RWPE1 (cell line): ENCODE data around the gene AIG1.

ENCODE experiments used
- CTCF ChIA-PET: fragments of 350-600 bp; sonication (Branson Sonifier 250); formaldehyde crosslinking; extraction: SDS; loops from one replicate; lab custom pipeline; 2021; lab: Yijun Ruan, JAX
- POLR2A ChIA-PET: fragments of 400-600 bp; formaldehyde crosslinking; extraction: SDS; loops from one replicate; lab custom pipeline; 2020; ENCODE audit warnings: antibody characterized with exemption; ENCODE audit not compliant: low non-redundant PET; lab: Yijun Ruan, JAX
- DNase-seq: peaks from one replicate; pipeline ENCODE4 v3.0.0; 2012; ENCODE audit warnings: low spot score
- H3K27ac ChIP-seq: fragments of 450-650 bp; 2 replicates; pipeline ENCODE4 v1.5.1; 2017
- CTCF ChIP-seq: fragments of 450-650 bp; conservative IDR thresholded peaks from 2 replicates; pipeline ENCODE4 v1.5.1; 2017; ENCODE audit warnings: low read depth, mild to moderate bottlenecking

AIG1 gene

DNA sequence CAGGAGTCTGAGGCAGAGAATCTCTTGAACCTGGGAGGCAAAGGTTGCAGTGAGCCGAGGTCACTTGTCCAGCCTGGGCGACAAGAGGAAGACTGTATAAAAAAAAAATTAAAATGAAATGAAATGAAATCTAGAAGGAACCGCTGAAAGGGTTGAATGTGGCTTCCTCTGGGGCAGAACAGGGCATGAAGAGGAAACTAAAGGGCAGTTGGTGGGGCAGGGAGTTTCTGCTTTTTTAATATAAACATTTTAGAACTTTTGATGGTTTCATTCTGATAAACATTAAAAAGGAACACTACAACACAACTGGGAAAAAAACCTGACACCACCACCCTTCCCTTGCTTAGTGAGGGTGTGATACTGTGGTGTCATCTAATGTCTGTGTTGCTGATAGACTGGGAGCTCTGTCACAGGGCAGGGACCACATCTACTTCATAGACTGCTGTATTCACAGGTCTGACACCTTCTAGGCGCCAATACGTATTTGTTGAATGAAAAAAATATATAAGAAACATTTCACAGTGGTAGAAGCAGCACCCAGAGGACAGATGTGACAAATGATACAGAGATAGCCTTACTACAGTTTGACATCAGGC, 260.9 kb downstream of the AIG1 start:
- H3K27ac ChIP-seq, result no peak overlapping the region
- ChIA-PET CTCF (interaction anchor here (0.5 to 0.7 kb wide), 2 partner anchors 89 to 847 kb away, joined by 3 to 5 read pairs; no protein-coding TSS in a partner anchor), POLR2A (no interaction called here)
- no peak for TF ChIP-seq CTCF
- no peak for DNase-seq

GRCh38 chr6:143322386-143322785, 261.7 kb downstream of the AIG1 start:
- TF ChIP-seq CTCF, result no peak
- no peak overlapping the region for H3K27ac ChIP-seq
- POLR2A ChIA-PET, result no interaction called here
- no peak for DNase-seq
- CTCF ChIA-PET, result interaction anchor here (0.5 kb wide), 2 partner anchors 89 to 847 kb away, joined by 3 to 4 read pairs; no protein-coding TSS in a partner anchor

- no peak for TF ChIP-seq CTCF
- 0 out of 2 replicates have a peak overlapping the region, but pooled peaks have one; percentile 40 for H3K27ac ChIP-seq
- POLR2A ChIA-PET, result no interaction called here
- CTCF ChIA-PET, result interaction anchor here (0.6 kb wide), 1 partner anchor 1180 kb away, joined by 4 read pairs; no protein-coding TSS in a partner anchor
- DNase-seq, result no peak
Observed at GRCh38 chr6:143323729-143324470, 263.2 kb downstream of the AIG1 start.

DNA sequence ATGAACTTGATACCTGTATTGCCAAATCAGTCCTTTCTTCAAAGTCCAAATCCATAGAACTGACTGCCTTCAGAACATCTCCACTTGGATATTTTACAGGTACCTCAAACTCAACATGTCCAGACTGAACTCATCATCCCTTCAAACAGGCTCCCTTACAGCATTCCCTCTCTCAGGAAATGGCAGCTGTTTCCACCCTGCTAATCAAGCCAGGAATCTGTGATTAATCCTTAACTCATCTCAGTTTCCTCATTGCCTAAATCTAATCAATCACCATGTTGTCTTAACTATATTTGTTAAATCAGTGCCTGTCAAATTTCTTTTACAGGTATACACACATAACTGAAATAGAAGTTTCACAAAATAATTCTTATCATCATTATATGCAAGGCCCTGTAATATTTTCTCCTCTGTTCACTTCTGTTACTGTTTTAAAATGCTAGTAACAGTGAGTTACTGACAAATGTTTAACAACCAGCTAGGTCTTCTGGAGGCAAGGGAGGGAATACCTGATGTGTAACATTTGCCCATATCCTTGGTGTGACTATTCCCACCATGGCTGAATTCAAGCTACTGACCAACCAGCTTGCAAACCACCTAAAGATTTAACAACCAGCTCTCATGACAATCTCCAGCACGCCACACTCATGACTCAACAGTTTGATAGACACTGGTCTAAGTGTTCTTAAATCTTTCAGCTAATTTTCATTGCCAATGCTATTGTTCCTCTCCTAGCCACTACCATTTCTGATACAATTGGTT, 264.9 kb downstream of the AIG1 start:
- H3K27ac ChIP-seq, result no peak overlapping the region
- CTCF ChIA-PET, result no interaction called here
- peak; percentile 79 for DNase-seq
- no peak for TF ChIP-seq CTCF
- POLR2A ChIA-PET, result interaction anchor here (0.5 kb wide), 1 partner anchor 856 kb away, joined by 4 read pairs; no protein-coding TSS in a partner anchor

DNA sequence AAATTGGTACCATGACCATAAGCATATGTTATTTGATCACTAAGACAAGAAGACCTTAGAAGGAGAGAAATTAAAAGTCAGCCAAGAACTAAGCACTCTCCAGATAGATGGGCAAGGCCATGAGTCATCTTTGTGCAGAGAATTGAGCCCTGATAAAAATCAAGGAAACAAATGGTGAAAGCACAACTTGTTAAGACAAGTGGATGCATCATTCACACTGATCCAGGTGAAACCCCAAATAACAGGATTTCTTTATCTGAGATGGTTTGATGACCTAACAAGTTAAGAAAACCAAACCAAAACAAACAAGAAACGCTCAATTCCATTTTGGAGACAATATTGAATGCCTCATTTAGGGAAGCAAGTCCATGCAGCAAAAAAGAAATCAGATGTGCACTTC, 268.2 kb downstream of the AIG1 start:
- H3K27ac ChIP-seq, result no peak overlapping the region
- peak; percentile 76 for DNase-seq
- CTCF ChIA-PET, result interaction anchor here (0.8 kb wide), 1 partner anchor 99 kb away, joined by 3 read pairs; no protein-coding TSS in a partner anchor
- no peak for TF ChIP-seq CTCF
- POLR2A ChIA-PET, result no interaction called here

DNA sequence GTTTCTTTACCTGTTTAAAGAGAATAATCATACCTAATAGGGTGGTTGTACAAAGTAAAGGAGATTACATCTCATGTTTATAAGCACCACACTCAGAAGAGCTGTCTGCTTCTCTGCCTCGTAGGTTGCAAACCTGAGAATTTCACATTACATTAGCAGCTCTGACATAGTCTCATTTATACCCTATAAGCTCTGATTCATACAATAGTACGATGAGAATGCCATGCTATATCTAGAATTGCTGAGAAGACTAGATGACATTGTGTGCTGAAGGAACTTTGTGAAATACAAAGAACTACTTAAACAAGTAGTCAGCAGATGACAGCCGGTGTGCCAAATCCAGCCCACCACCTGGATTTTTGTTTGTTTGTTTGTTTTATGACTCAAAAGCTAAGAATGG, 268.6 kb downstream of the AIG1 start:
- no peak for TF ChIP-seq CTCF
- POLR2A ChIA-PET, result no interaction called here
- no peak overlapping the region for H3K27ac ChIP-seq
- CTCF ChIA-PET, result interaction anchor here (0.8 kb wide), 1 partner anchor 98 kb away, joined by 3 read pairs; no protein-coding TSS in a partner anchor
- DNase-seq, result no peak
